Measurements from ENCODE around the gene INPP5A. TPM values are rescaled to one million over a fixed set of nuclear protein-coding genes. Genes with fewer than 3 reads are reported as not detected.

The INPP5A gene
- total RNA-seq, 1 donor from 2014 or later, result 103 TPM

DNA sequence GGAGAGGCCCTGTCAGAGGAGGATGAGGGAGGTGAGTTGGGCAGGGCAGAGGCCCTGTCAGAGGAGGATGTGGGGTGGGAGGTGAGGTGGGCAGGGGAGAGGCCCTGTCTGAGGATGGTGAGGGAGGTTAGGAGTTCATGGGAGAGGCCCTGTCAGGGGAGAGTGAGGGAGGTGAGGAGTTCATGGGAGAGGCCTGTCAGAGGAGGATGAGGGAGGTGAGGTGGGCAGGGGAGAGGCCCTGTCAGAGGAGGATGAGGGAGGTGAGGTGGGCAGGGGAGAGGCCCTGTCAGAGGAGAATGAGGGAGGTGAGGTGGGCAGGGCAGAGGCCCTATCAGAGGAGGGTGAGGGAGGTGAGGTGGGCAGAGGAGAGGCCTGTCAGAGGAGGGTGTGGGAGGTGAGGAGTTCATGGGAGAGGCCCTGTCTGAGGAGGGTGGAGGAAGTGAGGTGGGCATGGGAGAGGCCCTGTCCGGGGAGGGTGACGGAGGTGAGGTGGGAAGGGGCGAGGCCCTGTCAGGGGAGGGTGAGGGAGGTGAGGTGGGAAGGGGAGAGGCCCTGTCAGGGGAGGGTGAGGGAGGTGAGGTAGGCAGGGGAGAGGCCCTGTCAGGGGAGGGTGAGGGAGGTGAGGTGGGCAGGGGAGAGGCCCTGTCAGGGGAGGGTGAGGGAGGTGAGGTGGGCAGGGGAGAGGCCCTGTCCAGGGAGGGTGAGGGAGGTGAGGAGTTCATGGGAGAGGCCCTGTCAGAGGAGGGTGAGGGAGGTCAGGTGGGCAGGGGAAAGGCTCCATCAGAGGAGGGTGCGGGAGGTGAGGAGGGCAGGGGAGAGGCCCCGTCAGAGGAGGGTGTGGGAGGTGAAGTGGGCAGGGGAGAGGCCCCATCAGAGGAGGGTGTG is 73.7 kb downstream of the INPP5A start:
- DNase-seq (ENCODE audit: low spot score), result no peak

DNA sequence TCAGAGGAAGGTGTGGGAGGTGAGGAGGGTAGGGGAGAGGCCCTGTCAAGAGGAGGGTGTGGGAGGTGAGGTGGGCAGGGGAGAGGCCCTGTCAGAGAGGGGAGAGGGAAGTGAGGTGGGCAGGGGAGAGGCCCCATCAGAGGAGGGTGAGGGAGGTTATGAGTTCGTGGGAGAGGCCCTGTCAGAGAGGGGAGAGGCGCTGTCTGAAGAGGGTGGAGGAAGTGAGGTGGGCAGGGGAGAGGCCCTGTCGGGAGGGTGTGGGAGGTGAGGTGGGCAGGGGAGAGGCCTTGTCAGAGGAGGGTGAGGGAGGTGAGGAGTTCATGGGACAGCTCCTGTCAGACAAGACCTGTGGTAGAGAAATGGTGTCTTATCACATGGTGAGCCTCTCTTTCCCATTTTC is 74.4 kb downstream of the INPP5A start:
- no peak for DNase-seq (ENCODE audit: low spot score)

GRCh38 chr10:132612571-132613504 is 75.3 kb downstream of the INPP5A start:
- DNase-seq (ENCODE audit: low spot score), result peak; percentile 65

DNA sequence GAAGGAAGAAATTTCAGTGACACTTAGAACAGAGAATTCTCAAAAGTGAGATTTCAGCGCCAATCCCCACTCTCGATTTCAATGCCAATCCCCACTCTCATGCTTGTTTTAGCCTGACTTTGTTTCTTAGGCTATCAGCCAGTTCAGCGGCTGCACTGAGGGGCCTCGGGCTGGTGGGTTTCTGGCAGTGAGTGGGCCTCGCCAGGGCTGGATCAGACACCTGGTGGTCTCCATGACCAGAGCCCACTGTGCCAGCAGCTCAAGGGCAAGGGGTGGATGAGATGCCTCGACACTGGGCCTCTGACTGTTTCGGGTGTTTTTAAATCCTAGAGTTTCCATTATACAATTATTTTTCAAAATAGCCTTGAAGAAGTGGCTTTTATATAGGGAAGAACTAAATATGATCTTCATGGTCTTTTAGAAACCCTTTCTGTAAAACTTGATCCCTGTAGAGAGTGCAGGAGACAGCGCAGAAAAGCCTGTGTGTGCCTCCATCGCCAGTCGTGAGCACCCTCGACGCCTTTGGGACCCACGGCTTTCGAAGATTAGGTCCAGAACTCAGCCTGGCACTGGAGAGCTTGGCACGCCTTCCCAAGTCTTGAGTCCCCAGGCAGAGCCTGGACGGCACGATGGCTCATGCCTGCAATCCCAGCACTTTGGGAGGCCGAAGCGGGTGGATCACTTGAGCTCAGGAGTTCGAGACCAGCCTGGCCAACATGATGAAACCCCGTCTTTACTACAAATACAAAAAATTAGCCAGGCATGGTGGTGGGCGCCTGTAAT is 76.2 kb downstream of the INPP5A start:
- no peak for DNase-seq (ENCODE audit: low spot score)

GRCh38 chr10:132614431-132615340 is 77.1 kb downstream of the INPP5A start:
- no peak for DNase-seq (ENCODE audit: low spot score)

GRCh38 chr10:132615341-132616169 is 78.0 kb downstream of the INPP5A start:
- no peak for DNase-seq (ENCODE audit: low spot score)

GRCh38 chr10:132616170-132616995 is 78.8 kb downstream of the INPP5A start:
- no peak for DNase-seq (ENCODE audit: low spot score)

- no peak for DNase-seq (ENCODE audit: low spot score)
Measured at GRCh38 chr10:132616996-132617736, 79.6 kb downstream of the INPP5A start.

- no peak for DNase-seq (ENCODE audit: low spot score)
Measured at GRCh38 chr10:132617737-132618052, 80.1 kb downstream of the INPP5A start.

GRCh38 chr10:132618158-132618919 is 80.8 kb downstream of the INPP5A start:
- no peak for DNase-seq (ENCODE audit: low spot score)

- no peak for DNase-seq (ENCODE audit: low spot score)
Measured at GRCh38 chr10:132619927-132620326, 82.3 kb downstream of the INPP5A start.

GRCh38 chr10:132624061-132624846 is 86.7 kb downstream of the INPP5A start:
- DNase-seq (ENCODE audit: low spot score), result no peak

- DNase-seq (ENCODE audit: low spot score), result no peak
Measured at GRCh38 chr10:132624847-132625471, 87.4 kb downstream of the INPP5A start.

DNA sequence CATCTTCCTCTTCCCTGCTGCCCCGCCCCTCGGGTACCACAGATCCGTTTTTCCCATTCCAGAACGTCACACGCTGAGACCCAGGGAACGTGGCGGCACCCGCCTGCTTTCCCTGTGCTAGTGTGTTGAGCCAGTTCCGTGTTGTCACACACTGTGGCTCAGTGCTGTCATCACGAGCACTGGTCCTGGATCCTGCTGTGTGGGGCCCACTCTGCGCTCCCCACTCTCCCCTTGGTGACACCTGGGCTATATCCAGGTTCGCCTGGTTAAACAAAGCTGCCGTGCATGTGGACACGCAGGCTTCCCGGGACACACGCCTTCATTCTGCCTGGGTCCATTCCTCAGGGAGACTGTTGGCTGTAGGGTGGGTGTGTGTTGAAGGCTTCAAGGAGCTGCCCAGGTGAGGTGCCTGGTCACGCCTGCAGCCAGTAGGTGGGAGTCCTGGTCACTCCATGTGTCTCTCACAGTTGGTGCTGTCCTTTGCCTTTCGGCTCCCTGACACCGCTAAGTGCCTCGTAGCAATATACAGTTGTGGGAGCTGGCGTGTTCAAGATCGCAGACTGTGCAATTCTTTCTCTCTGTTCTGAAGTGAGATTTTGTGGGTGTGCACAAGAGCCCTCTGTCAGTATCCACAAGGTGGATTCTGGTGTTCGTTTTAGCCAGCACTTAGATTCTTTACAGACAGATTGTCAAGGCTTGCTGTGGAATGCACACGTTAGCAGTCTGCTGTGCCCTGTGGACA is 88.6 kb downstream of the INPP5A start:
- DNase-seq (ENCODE audit: low spot score), result peak; percentile 45

All from umbilical cord (tissue), 2 donors.